Lung (tissue), 12 donors: ENCODE results near the gene MYADML2. TPM values are rescaled to one million over a fixed set of nuclear protein-coding genes. Genes with fewer than 3 reads are reported as not detected.

Experiments used
- ATAC-seq: fragments of 200-7000 bp; cut with Tn5 transposase; one replicate; pipeline ENCODE4 v1.9.1; 2020; ENCODE audit warnings: moderate number of reproducible peaks; ENCODE audit not compliant: insufficient read depth, low FRiP score
- DNase-seq, 3 donors: peaks; one replicate each; pipeline ENCODE4 v3.0.0-alpha.2; 2013 to 2017
- H3K27ac ChIP-seq, 2 donors: one replicate each; pipeline ENCODE4 v1.5.1; 2013; ENCODE audit warnings: mild to moderate bottlenecking in 2 of 2, moderate library complexity in 2 of 2, control low read depth in 1 of 2, inconsistent platforms in 1 of 2, low read depth in 1 of 2, low read length in 1 of 2
- H3K27me3 ChIP-seq, 3 donors: one replicate each; pipeline ENCODE4 v1.5.1; 2013; ENCODE audit warnings: low read length in 2 of 3; ENCODE audit not compliant: control insufficient read depth in 3 of 3, insufficient read depth in 3 of 3
- H3K36me3 ChIP-seq, 4 donors: one replicate each; pipeline ENCODE4 v1.5.1; 2013; ENCODE audit warnings: low read length in 4 of 4, mild to moderate bottlenecking in 1 of 4, moderate library complexity in 1 of 4; ENCODE audit not compliant: control insufficient read depth in 4 of 4, insufficient read depth in 4 of 4
- H3K4me1 ChIP-seq, 5 donors: one replicate each; pipeline ENCODE4 v1.5.1; 2013; ENCODE audit warnings: low read length in 5 of 5, mild to moderate bottlenecking in 2 of 5, moderate library complexity in 1 of 5; ENCODE audit not compliant: control insufficient read depth in 5 of 5, insufficient read depth in 5 of 5
- H3K4me3 ChIP-seq: one replicate; pipeline ENCODE4 v1.5.1; 2013; ENCODE audit warnings: mild to moderate bottlenecking, control low read depth, moderate library complexity
- H3K9ac ChIP-seq, 2 donors: one replicate each; pipeline ENCODE4 v1.5.1; 2013; ENCODE audit warnings: low read length in 2 of 2, control low read depth in 1 of 2; ENCODE audit not compliant: insufficient read depth in 1 of 2
- H3K9me3 ChIP-seq, 4 donors: one replicate each; pipeline ENCODE4 v1.5.1; 2013; ENCODE audit warnings: low read length in 3 of 4, mild to moderate bottlenecking in 1 of 4, moderate library complexity in 1 of 4; ENCODE audit not compliant: control insufficient read depth in 4 of 4, insufficient read depth in 3 of 4
- whole genome bisulfite sequencing, 2 donors: extraction: QIAGEN DNeasy Blood & Tissue Kit; methylation state at CpG; one replicate each; pipeline ENCODE4 v1.1.7; 2013; 5-methylcytosine and 5-hydroxymethylcytosine counted together
- polyA plus RNA-seq, 2 donors: library from polyadenylated mRNA; stranded (reverse); fragments of 200-250 nt; gene quantifications; one replicate each; pipeline ENCODE4 v1.2.1, GENCODE V29; 2013
- total RNA-seq, 2 donors: library from RNA; depleted of rRNA in 1 of 2; stranded (reverse); fragments of >200 nt in 1 of 2; gene quantifications; one replicate each; pipeline ENCODE4 v1.2.1, GENCODE V29; 2014 to 2021
- TF ChIP-seq, protein P1 (sequence below): IDR thresholded peaks from 2 replicates; pipeline ENCODE4 v1.5.1; 2012; ENCODE audit warnings: mild to moderate bottlenecking; ENCODE audit errors: control extremely low read depth, extremely low read depth
- donor health status: control.
- donor health status: control.
- donor health status: Bipolar disorder and iron deficiency.
- donor health status: healthy.
- donor health status: DM: yes; HTN: yes; CAD: no.

Gene MYADML2
- total and polyA plus RNA-seq, 4 donors = not detected

DNA sequence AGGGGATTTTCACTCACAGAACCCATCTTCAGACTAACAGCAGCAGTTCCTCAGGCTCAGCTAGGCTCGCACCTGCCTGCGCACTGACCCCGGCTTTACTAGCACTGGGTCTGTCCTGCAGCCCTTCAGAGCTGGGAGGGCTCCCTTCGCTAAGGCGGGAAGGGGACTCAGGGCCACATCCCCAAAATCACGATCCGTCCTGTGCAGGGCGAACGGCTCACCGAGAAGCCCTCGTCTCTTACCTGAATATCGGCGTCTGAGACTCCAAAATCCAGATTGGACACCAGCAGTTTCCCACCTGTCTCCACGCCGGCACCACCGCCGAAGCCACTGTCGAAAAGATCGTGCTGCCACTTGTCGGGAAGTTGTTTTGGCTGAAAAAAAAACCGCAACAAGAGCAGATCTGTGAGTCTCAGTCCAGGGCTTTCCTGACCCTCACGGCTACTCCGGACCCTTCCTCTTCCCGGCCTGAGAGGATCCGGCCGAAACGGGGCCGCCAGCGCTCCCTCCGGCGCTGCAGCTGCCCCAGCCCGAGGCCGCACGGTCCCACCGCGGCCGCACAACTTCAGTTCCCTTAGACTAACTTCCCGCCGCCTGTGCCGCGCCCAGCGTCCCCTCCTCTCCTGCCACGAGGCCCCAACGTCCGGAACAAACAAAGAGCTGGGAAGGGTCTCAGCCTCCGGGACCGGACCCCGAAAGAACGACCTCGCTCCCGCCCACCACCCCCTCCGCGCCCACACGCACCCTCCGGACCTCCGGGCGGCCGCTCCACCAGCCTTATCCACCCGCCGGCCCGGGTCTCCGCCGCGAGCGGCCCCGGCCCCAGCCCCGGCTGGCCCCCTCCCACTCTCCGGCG is 56.4 kb downstream of the MYADML2 start:
- Histone ChIP-seq H3K4me1 (peaks cover 0 to 10% (median 7%) of the 10 kb centered on the region in 5 donors), H3K27me3 (no peaks in the 10 kb centered on the region), H3K36me3 (peaks cover 24 to 48% (median 30%) of the 10 kb centered on the region in 4 donors), H3K9ac (peak overlapping the region; percentile 67 to 73), H3K27ac (peak overlapping the region; percentile 55 to 79), H3K4me3 (peak overlapping the region; percentile 85), H3K9me3 (no peaks in the 10 kb centered on the region)
- TF ChIP-seq, protein P1, sequence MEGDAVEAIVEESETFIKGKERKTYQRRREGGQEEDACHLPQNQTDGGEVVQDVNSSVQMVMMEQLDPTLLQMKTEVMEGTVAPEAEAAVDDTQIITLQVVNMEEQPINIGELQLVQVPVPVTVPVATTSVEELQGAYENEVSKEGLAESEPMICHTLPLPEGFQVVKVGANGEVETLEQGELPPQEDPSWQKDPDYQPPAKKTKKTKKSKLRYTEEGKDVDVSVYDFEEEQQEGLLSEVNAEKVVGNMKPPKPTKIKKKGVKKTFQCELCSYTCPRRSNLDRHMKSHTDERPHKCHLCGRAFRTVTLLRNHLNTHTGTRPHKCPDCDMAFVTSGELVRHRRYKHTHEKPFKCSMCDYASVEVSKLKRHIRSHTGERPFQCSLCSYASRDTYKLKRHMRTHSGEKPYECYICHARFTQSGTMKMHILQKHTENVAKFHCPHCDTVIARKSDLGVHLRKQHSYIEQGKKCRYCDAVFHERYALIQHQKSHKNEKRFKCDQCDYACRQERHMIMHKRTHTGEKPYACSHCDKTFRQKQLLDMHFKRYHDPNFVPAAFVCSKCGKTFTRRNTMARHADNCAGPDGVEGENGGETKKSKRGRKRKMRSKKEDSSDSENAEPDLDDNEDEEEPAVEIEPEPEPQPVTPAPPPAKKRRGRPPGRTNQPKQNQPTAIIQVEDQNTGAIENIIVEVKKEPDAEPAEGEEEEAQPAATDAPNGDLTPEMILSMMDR = no peak
- DNase-seq (peak in 1 of 3 donors; percentile 7), ATAC-seq (no peak)
- WGBS, 2 donors = 8 to 12% methylated on average over 47 to 69 of the region's 69 CpGs

Other genes with a start within 250 kb of the MYADML2 start
- 10 to 100 TPM in 1 of 2 donors, 1 to 10 TPM in 1; 6.1 to 74.9 TPM for gene MRPL12, start 243.9 kb downstream of the MYADML2 start, total RNA-seq
- 100 to 1,000 TPM; 132 to 154 TPM for gene MRPL12, start 243.9 kb downstream of the MYADML2 start, polyA plus RNA-seq
- 10 to 100 TPM in 1 of 2 donors, 1 to 10 TPM in 1; 4.3 to 21.0 TPM for gene SLC25A10, start 234.9 kb downstream of the MYADML2 start, total RNA-seq
- 10 to 100 TPM; 13.0 to 21.5 TPM for gene SLC25A10, start 234.9 kb downstream of the MYADML2 start, polyA plus RNA-seq
- under 1 TPM in 1 of 2 donors, not detected in 1; 0.11 TPM for gene GCGR, start 143.1 kb downstream of the MYADML2 start, total RNA-seq
- under 1 TPM; 0.09 to 0.12 TPM for gene GCGR, start 143.1 kb downstream of the MYADML2 start, polyA plus RNA-seq
- 10 to 100 TPM; 47.6 to 96.2 TPM for gene MCRIP1, start 113.9 kb downstream of the MYADML2 start, total RNA-seq
- 100 to 1,000 TPM; 117 to 188 TPM for gene MCRIP1, start 113.9 kb downstream of the MYADML2 start, polyA plus RNA-seq
- not detected for gene PPP1R27, start 112.2 kb downstream of the MYADML2 start, total RNA-seq
- gene PPP1R27, start 112.2 kb downstream of the MYADML2 start, polyA plus RNA-seq = under 1 TPM in 1 of 2 donors, not detected in 1; 0.13 TPM
- gene P4HB, start 86.7 kb downstream of the MYADML2 start, total RNA-seq = 100 to 1,000 TPM; 356 to 990 TPM
- 100 to 1,000 TPM; 695 to 862 TPM for gene P4HB, start 86.7 kb downstream of the MYADML2 start, polyA plus RNA-seq
- gene ARHGDIA, start 75.9 kb downstream of the MYADML2 start, total RNA-seq = 100 to 1,000 TPM; 118 to 558 TPM
- 100 to 1,000 TPM; 327 to 464 TPM for gene ARHGDIA, start 75.9 kb downstream of the MYADML2 start, polyA plus RNA-seq
- 10 to 100 TPM; 46.5 to 79.5 TPM for gene ALYREF, start 55.6 kb downstream of the MYADML2 start, total RNA-seq
- 10 to 100 TPM; 26.1 to 65.8 TPM for gene ALYREF, start 55.6 kb downstream of the MYADML2 start, polyA plus RNA-seq
- 100 to 1,000 TPM in 1 of 2 donors, 10 to 100 TPM in 1; 36.0 to 132 TPM for gene ANAPC11, start 55.5 kb downstream of the MYADML2 start, total RNA-seq
- 100 to 1,000 TPM; 236 to 293 TPM for gene ANAPC11, start 55.5 kb downstream of the MYADML2 start, polyA plus RNA-seq
- under 1 TPM; 0.48 to 0.55 TPM for gene NPB, start 45.0 kb downstream of the MYADML2 start, total RNA-seq
- under 1 TPM; 0.41 to 0.44 TPM for gene NPB, start 45.0 kb downstream of the MYADML2 start, polyA plus RNA-seq
- 10 to 100 TPM; 23.0 to 81.3 TPM for gene PCYT2, start 35.8 kb downstream of the MYADML2 start, total RNA-seq
- gene PCYT2, start 35.8 kb downstream of the MYADML2 start, polyA plus RNA-seq = 10 to 100 TPM; 53.8 to 91.6 TPM
- 10 to 100 TPM; 14.7 to 43.4 TPM for gene SIRT7, start 29.1 kb downstream of the MYADML2 start, total RNA-seq
- 10 to 100 TPM; 30.5 to 35.3 TPM for gene SIRT7, start 29.1 kb downstream of the MYADML2 start, polyA plus RNA-seq
- 10 to 100 TPM; 11.9 to 33.3 TPM for gene MAFG, start 19.5 kb downstream of the MYADML2 start, total RNA-seq
- 10 to 100 TPM; 17.2 to 29.3 TPM for gene MAFG, start 19.5 kb downstream of the MYADML2 start, polyA plus RNA-seq
- gene PYCR1, start 9.9 kb downstream of the MYADML2 start, total RNA-seq = 10 to 100 TPM; 17.5 to 73.0 TPM
- 10 to 100 TPM; 21.4 to 66.0 TPM for gene PYCR1, start 9.9 kb downstream of the MYADML2 start, polyA plus RNA-seq
- 1 to 10 TPM; 2.3 to 7.6 TPM for gene NOTUM, start 14.0 kb upstream of the MYADML2 start, total RNA-seq
- gene NOTUM, start 14.0 kb upstream of the MYADML2 start, polyA plus RNA-seq = 1 to 10 TPM in 1 of 2 donors, under 1 TPM in 1; 0.71 to 2.0 TPM
- gene ASPSCR1, start 30.4 kb upstream of the MYADML2 start, total RNA-seq = 10 to 100 TPM; 22.9 to 55.3 TPM
- 10 to 100 TPM; 29.5 to 68.6 TPM for gene ASPSCR1, start 30.4 kb upstream of the MYADML2 start, polyA plus RNA-seq
- 10 to 100 TPM; 21.5 to 86.9 TPM for gene CENPX, start 75.6 kb upstream of the MYADML2 start, total RNA-seq
- 100 to 1,000 TPM; 116 to 121 TPM for gene CENPX, start 75.6 kb upstream of the MYADML2 start, polyA plus RNA-seq
- gene LRRC45, start 76.1 kb upstream of the MYADML2 start, total RNA-seq = 10 to 100 TPM; 13.3 to 26.6 TPM
- gene LRRC45, start 76.1 kb upstream of the MYADML2 start, polyA plus RNA-seq = 10 to 100 TPM; 12.1 to 19.7 TPM
- 1 to 10 TPM; 8.2 to 8.3 TPM for gene RAC3, start 84.4 kb upstream of the MYADML2 start, total RNA-seq
- gene RAC3, start 84.4 kb upstream of the MYADML2 start, polyA plus RNA-seq = 1 to 10 TPM; 6.0 to 8.0 TPM
- gene DCXR, start 90.5 kb upstream of the MYADML2 start, total RNA-seq = 100 to 1,000 TPM in 1 of 2 donors, 10 to 100 TPM in 1; 41.6 to 218 TPM
- 100 to 1,000 TPM; 193 to 246 TPM for gene DCXR, start 90.5 kb upstream of the MYADML2 start, polyA plus RNA-seq
- 10 to 100 TPM; 34.7 to 37.5 TPM for gene RFNG, start 104.6 kb upstream of the MYADML2 start, total RNA-seq
- gene RFNG, start 104.6 kb upstream of the MYADML2 start, polyA plus RNA-seq = 10 to 100 TPM; 29.1 to 38.2 TPM
- gene GPS1, start 104.7 kb upstream of the MYADML2 start, total RNA-seq = 100 to 1,000 TPM in 1 of 2 donors, 10 to 100 TPM in 1; 71.0 to 102 TPM
- gene GPS1, start 104.7 kb upstream of the MYADML2 start, polyA plus RNA-seq = 10 to 100 TPM; 79.0 to 99.8 TPM
- 100 to 1,000 TPM in 1 of 2 donors, 10 to 100 TPM in 1; 40.0 to 117 TPM for gene DUS1L, start 118.6 kb upstream of the MYADML2 start, total RNA-seq
- gene DUS1L, start 118.6 kb upstream of the MYADML2 start, polyA plus RNA-seq = 100 to 1,000 TPM in 1 of 2 donors, 10 to 100 TPM in 1; 82.8 to 179 TPM
- 100 to 1,000 TPM in 1 of 2 donors, 10 to 100 TPM in 1; 46.2 to 604 TPM for gene FASN, start 151.0 kb upstream of the MYADML2 start, total RNA-seq
- 100 to 1,000 TPM; 166 to 258 TPM for gene FASN, start 151.0 kb upstream of the MYADML2 start, polyA plus RNA-seq